Ishikawa (cell line): ENCODE results near the gene RGS7.

ENCODE experiments used
- CEBPB ChIP-seq: IDR thresholded peaks from 2 replicates; pipeline ENCODE4 v1.6.1; 2012
- CREB1 ChIP-seq: IDR thresholded peaks from 2 replicates; pipeline ENCODE4 v1.6.1; 2012; ENCODE audit warnings: low read depth
- EP300 ChIP-seq: IDR thresholded peaks from 2 replicates; pipeline ENCODE4 v1.6.1; 2012; ENCODE audit warnings: borderline replicate concordance
- NFIC ChIP-seq: IDR thresholded peaks from 2 replicates; pipeline ENCODE4 v1.6.1; 2012
- RAD21 ChIP-seq: IDR thresholded peaks from 2 replicates; pipeline ENCODE4 v1.6.1; 2012; ENCODE audit warnings: low read depth
- TAF1 ChIP-seq: IDR thresholded peaks from 2 replicates; pipeline ENCODE4 v1.6.1; 2012; ENCODE audit warnings: low read depth, mild to moderate bottlenecking
- YY1 ChIP-seq: IDR thresholded peaks from 2 replicates; pipeline ENCODE4 v1.6.1; 2012; ENCODE audit warnings: low read depth
- TF ChIP-seq, protein P1 (sequence below): IDR thresholded peaks from 2 replicates; pipeline ENCODE4 v1.6.1; 2012
- TF ChIP-seq, protein P2 (sequence below): IDR thresholded peaks from 2 replicates; pipeline ENCODE4 v1.6.1; 2012; ENCODE audit warnings: low read depth, mild to moderate bottlenecking
- TF ChIP-seq, protein P3 (sequence below): IDR thresholded peaks from 2 replicates; pipeline ENCODE4 v1.6.1; 2012

DNA sequence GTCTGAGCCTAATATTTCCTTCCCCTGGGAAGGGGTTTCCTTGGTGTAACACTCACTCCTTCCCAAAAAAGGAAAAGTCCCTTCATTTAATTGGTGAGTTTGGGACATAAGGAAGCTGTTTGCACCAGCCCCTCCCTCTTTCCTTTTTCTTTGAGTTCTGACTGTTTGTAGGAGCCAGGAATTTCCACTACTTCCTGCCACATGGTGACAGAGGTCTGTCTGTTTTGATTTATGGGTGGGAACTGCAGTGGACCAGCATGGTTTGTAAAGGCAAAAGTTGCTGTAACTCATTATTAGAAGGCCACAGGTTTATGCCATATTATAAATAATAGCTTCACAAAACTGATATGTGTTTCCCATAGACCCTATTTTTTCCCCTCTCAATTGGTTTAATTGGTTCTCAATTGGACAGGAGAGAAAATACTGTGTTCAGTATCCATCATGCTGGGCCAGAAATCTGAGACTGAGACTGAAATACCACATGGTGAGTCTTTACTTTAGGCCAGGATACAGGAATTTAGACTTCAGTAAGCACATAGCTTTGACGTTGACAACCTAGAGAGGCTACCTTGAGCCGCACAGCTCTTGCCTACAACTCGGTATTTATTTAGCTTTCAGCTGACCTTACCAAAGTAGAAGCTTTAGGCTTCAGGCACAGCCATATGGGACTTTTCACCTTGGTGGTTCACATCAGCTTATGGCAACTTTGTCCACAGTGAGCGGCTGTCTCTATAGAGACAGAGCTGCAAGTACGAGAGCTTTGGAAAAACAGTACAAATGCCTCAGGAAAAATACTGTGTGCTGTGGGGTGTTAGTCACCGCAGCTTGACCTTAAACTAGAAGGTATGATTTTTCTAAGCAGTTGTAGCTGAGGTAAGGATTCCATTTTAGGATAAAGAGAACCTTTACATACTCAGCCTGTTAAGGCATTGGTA lies 40.0 kb upstream of the RGS7 start:
- TF ChIP-seq RAD21: no peak
- TF ChIP-seq, protein P1, sequence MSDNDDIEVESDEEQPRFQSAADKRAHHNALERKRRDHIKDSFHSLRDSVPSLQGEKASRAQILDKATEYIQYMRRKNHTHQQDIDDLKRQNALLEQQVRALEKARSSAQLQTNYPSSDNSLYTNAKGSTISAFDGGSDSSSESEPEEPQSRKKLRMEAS: no peak
- TF ChIP-seq TAF1: no peak
- TF ChIP-seq, protein P2, sequence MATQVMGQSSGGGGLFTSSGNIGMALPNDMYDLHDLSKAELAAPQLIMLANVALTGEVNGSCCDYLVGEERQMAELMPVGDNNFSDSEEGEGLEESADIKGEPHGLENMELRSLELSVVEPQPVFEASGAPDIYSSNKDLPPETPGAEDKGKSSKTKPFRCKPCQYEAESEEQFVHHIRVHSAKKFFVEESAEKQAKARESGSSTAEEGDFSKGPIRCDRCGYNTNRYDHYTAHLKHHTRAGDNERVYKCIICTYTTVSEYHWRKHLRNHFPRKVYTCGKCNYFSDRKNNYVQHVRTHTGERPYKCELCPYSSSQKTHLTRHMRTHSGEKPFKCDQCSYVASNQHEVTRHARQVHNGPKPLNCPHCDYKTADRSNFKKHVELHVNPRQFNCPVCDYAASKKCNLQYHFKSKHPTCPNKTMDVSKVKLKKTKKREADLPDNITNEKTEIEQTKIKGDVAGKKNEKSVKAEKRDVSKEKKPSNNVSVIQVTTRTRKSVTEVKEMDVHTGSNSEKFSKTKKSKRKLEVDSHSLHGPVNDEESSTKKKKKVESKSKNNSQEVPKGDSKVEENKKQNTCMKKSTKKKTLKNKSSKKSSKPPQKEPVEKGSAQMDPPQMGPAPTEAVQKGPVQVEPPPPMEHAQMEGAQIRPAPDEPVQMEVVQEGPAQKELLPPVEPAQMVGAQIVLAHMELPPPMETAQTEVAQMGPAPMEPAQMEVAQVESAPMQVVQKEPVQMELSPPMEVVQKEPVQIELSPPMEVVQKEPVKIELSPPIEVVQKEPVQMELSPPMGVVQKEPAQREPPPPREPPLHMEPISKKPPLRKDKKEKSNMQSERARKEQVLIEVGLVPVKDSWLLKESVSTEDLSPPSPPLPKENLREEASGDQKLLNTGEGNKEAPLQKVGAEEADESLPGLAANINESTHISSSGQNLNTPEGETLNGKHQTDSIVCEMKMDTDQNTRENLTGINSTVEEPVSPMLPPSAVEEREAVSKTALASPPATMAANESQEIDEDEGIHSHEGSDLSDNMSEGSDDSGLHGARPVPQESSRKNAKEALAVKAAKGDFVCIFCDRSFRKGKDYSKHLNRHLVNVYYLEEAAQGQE: no peak
- TF ChIP-seq YY1: no peak
- no peak for TF ChIP-seq CREB1
- no peak for TF ChIP-seq CEBPB
- TF ChIP-seq NFIC: no peak
- no peak for TF ChIP-seq EP300
- TF ChIP-seq, protein P3, sequence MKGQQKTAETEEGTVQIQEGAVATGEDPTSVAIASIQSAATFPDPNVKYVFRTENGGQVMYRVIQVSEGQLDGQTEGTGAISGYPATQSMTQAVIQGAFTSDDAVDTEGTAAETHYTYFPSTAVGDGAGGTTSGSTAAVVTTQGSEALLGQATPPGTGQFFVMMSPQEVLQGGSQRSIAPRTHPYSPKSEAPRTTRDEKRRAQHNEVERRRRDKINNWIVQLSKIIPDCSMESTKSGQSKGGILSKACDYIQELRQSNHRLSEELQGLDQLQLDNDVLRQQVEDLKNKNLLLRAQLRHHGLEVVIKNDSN: no peak
